COLO668 (cell line): Measurements from ENCODE around the gene SLC8B1.

ENCODE experiments used
- DNase-seq: peaks from one replicate; lab custom pipeline; 2025; ENCODE audit not compliant: unreplicated experiment; lab: John Stamatoyannopoulos, UW

The SLC8B1 gene

DNA sequence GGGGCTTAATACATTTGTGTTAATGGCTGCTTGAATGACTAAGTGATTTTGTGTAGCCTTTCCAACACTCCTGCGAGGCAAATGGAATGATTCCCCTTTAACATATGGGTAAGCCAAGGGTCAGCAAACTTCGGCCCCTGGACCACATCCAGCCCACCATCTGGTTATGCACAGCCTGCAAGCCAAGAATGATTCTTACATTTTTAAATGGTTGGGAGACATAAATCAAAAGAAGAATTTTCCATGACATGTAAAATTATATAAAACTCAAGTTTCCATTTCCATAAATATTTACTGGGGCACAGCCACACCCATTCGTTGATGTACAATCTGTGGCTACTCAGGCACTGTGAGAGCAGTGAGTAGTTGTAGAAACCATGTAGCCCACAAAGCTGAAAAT is 9.0 kb downstream of the SLC8B1 start:
- DNase-seq, result no peak

GRCh38 chr12:113322343-113322742 is 12.6 kb downstream of the SLC8B1 start:
- DNase-seq, result no peak

DNA sequence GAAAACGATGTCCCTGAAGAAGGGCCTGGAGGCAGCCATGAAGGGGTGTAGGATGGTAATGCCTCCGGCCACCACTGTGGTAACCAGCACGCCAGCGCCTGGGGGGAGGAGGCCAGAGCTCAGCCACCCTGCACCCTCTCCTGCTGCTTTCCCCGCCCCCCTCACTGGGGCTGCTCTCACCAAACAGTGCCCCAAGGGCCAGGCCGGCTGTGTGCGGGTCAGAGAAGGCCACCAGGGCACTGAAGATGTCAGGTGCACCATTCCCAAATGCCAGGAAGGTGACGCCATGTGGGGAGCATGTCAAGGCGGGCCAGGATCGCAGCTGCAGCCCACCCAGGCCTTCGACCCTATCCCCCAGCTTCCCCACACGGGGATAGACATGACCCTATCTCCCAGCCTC is 14.5 kb downstream of the SLC8B1 start:
- DNase-seq, result no peak

- no peak for DNase-seq
Measured at GRCh38 chr12:113318900-113319628, 15.8 kb downstream of the SLC8B1 start.

DNA sequence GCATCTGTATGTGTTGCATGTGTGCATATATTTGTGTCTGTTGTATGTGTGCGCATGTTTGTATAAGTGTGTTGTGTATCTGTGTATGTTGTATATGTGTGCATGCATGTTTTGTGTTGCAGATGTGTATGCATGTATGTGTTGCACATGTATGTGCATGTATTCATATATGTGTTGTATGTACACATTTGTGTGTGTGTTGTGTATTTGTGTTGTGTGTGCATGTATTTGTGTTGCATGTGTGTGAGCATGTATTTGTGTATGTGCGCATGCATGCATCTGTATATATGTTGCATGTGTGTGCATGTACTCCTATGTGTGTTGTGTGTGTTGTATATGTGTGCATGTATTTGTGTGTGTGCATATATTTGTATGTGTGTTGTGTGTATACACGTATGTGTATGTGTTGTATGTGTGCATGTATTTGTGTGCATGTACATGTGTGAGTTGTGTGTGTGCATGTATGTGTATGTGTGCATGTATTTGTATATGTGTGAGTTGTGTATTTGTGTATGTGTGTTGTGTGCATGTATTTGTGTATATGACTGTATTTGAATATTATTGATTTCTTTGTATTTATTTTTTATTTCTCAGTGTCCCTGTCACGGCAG is 16.8 kb downstream of the SLC8B1 start:
- no peak for DNase-seq

GRCh38 chr12:113317122-113317521 is 17.8 kb downstream of the SLC8B1 start:
- no peak for DNase-seq

DNA sequence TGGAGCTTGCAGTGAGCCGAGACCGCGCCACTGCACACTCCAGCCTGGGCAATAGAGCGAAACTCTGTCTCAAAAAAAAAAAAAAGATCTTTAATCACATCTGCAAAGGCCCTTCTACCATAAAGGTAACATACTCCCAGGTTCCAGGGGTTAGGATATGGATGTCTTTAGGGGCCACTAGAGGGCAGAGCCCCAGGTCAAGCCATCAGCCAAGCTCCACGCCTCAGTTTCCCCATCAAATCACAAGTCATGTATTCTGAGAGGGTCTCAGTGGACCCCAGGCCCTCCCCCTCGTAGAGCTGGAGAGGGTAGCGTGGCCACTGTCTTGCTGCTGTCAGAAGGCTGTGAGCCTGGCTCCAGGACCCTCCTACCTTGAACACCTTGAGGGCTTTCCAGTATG is 18.8 kb downstream of the SLC8B1 start:
- DNase-seq, result no peak

- no peak for DNase-seq
Measured at GRCh38 chr12:113315358-113315757, 19.6 kb downstream of the SLC8B1 start.

DNA sequence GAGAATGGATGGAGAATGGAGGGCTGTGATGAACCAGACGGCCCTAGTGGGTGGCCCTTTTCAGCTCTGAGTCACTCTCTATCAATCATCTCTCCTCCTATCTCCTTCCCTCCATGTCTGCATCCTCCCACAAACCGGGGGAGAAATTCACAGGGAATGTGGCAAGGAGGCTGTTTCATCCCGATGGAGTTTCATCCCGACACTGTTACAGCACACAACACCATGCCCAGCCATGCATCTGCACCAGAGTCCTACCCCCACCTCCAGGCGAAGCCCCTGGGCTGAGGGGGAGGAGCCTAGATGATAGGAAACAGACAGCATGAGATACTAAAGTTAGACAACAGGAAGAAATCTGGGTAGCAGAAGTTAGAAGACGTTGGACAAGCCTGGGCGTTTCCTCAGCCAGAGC is 20.8 kb downstream of the SLC8B1 start:
- DNase-seq, result no peak

GRCh38 chr12:113310489-113310888 is 24.4 kb downstream of the SLC8B1 start:
- peak; percentile 9 for DNase-seq

- peak; percentile 18 for DNase-seq
Measured at GRCh38 chr12:113306382-113306781, 28.5 kb downstream of the SLC8B1 start.

- DNase-seq, result no peak
Measured at GRCh38 chr12:113305281-113305856, 29.5 kb downstream of the SLC8B1 start.

DNA sequence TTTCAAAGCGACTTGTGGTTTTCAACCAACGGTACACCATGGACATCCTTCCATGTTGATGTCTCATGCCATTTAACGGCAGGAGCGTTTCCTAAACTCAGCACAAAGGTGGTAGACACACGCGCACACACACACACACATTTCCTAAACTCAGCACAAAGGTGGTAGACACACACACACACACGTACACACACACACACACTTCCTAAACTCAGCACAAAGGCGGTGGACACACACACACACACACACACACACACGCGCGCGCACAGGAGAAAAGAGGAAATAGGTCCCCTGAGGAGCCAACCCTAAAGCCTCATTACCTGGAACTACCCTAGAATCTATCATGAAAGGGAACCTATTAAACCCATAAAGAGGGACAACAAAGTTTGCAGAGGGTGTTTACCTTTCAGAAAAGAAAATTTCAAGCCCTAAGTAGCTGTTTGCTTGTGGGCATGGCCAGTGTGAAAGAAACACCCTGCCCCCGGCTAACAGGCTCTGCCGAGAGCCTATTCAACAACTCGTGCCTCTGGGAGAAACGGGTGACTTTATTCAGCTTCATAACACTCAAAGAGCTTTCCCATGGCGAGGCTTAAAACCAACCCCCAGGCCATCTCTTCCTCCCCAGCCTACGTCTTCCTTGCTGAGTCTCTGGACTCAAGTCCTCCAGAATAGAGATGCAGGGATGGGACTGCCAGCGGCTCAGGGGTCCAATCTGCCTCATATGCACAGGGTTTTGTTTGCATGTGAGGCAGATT is 31.8 kb downstream of the SLC8B1 start:
- DNase-seq, result no peak

- DNase-seq, result no peak
Measured at GRCh38 chr12:113302466-113302865, 32.4 kb downstream of the SLC8B1 start.

GRCh38 chr12:113301811-113302210 is 33.1 kb downstream of the SLC8B1 start:
- no peak for DNase-seq

DNA sequence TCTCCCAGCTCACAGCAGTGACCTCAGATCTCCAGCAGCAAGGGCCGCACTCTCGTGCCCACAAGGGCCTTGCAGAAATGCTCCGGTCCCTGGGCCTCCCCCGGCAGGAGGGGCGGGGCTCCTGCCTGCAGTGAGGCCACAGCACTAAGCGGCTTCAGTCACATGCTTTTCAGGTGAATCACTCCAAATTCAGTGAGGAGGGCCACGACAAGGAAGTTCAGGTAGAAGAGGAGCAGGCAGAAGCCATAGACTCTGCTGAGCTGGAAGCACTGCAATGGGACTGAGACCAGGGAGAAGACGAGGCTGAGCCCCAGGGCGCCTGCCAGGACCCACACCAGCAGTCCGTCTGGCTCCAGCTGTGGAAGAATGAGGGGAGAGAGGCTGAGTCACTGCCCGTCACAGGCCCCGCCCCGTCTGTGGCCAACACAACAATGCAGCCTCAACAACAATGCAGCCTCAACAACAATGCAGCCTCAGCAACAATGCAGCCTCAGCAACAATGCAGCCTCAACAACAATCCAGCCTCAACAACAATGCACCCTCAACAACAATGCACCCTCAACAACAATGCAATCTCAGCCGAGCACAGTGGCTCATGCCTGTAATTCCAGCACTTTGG is 35.2 kb downstream of the SLC8B1 start:
- peak; percentile 24 for DNase-seq

DNA sequence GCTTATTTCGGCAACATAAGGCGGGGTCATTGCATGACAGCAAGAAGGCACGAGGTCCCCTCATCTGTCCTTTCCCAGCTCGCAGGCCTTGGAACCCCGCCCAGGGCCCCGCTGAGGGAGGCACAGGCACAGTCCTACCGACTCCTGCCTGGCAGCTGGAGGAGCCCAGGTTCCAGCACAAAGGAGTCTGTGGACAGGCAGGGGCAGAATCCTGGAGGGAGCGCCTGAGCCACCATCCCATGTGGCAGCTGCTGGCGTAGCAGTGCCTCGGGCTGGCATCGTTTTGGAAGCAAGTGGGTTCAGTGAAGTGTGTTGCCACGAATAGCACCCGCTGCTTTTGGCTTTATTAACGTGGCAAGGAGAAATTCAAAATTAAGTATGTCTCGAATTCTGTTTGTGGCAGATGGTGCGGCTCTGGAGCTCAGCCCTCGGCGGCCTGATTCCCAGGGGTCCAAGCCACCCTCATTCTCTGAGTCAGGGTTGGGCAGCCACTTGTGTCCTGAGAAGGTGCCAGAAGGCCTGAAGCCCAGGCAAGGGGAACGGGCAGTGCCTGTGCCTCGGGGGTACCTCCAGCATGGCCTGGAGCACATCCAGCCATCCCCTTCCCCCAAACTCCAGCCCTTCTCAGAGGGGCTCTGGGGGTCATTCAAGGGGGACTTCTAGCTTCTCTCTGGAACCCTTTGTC is 35.9 kb downstream of the SLC8B1 start:
- DNase-seq, result no peak

DNA sequence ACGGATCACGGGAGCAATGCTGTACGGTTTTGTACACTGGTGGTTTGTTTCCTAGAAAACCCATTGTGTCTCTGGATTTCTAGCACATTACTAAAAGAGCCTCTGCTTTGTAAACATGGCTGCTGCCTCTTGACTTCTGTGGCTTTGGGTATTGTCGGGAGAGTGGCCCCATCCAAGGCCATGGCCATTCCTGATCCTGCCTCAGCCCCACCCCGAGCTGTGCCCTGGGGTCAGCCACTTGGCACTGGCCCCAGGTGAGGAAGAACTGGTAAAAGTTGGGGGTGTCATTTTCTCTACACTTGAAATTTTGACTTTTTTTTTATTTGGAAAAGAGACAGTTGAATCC is 36.5 kb downstream of the SLC8B1 start:
- DNase-seq, result no peak

- DNase-seq, result no peak
Measured at GRCh38 chr12:113297621-113298471, 37.1 kb downstream of the SLC8B1 start.

DNA sequence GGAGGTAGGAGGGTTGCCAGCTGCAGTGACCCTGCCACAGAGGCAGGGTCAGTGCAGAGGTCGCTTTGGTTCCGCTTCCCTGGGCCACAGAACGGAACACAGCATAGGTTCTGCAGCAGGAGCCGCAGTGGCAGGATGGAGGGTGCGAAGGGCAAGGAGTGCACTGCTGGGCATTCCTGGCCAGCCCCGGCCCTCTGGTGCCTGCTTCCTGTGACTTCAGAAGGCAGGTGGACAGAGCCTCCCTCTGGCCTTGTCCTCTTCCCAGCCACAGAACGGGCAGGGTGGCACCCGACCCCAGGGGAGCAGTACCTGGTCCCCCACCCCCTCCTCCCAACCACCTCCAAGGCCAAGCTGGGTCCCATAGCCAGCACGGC is 37.7 kb downstream of the SLC8B1 start:
- DNase-seq, result no peak
